Testis (tissue), 2 donors: Measurements from ENCODE around the gene GIPC2.
"Not testable (repeated sequence)": the region's sequence is repeated elsewhere in the genome, so short reads cannot be mapped to it uniquely, and the experiment has no call there.

Experiments
- CTCF ChIP-seq, 3 experiments: fragments of 450-650 bp in 2 of 3; fragments of 200-600 bp in 1 of 3; sonication (generic) in 1 of 3; IDR thresholded peaks; one replicate each; pipeline ENCODE4 v1.5.1; 2016 to 2019; ENCODE audit warnings: antibody characterized with exemption in 3 of 3, mild to moderate bottlenecking in 2 of 3, moderate library complexity in 1 of 3
- POLR2A ChIP-seq: fragments of 450-650 bp; IDR thresholded peaks from one replicate; pipeline ENCODE4 v1.6.1; 2017; ENCODE audit warnings: antibody characterized with exemption, mild to moderate bottlenecking, moderate library complexity

- not testable (repeated sequence) for TF ChIP-seq POLR2A; CTCF (IDR thresholded peaks at IDR 0.05)
Measured at GRCh38 chr1:78000536-78000935, 45.2 kb upstream of the GIPC2 start.
